ENCODE results near the gene ITGB5. TPM values are rescaled to one million over a fixed set of nuclear protein-coding genes. Genes with fewer than 3 reads are reported as not detected.

The ITGB5 gene
- total RNA-seq, 1 experiment from 2014 or later, result 146 TPM

GRCh38 chr3:124774327-124774718, 112.8 kb downstream of the ITGB5 start:
- Histone ChIP-seq H4K91ac (ENCODE audit: insufficient read length, low read depth, low read length) (no peak overlapping the region), H3K18ac (ENCODE audit: insufficient read length, low read depth, low read length) (no peak overlapping the region), H3K4me1 (ENCODE audit: insufficient read depth, low read length) (peaks cover 7% of the 10 kb centered on the region; the same call in 1 of the 2 replicates), H2BK120ac (ENCODE audit: low read depth, low read length, poor library complexity, severe bottlenecking) (no peak overlapping the region), H3K23ac (ENCODE audit: insufficient read length, low read depth, low read length) (no peak overlapping the region), H2AK5ac (ENCODE audit: insufficient read length, low read length) (no peak overlapping the region), H3K4ac (ENCODE audit: low read depth, low read length) (no peak overlapping the region), H3K4me2 (ENCODE audit: insufficient read depth, insufficient read length, low read length) (no peak overlapping the region), H3K79me1 (ENCODE audit: insufficient read depth, low read depth, low read length, poor library complexity, severe bottlenecking) (peaks cover 3% of the 10 kb centered on the region), H3T11ph (ENCODE audit: low read length) (no peak overlapping the region), H2AFZ (ENCODE audit: low read length) (no peak overlapping the region), H3K23me2 (ENCODE audit: insufficient read length, low read depth, low read length, poor library complexity, severe bottlenecking) (no peaks in the 10 kb centered on the region), H4K8ac (replicated peaks; ENCODE audit: insufficient read length, low read depth, low read length) (no peak overlapping the region), H2BK12ac (ENCODE audit: insufficient read length, low read depth, low read length) (no peak overlapping the region), H2BK20ac (ENCODE audit: low read depth, low read length, poor library complexity, severe bottlenecking) (no peak overlapping the region), H3K56ac (ENCODE audit: insufficient read length, low read depth, low read length) (no peak overlapping the region), H3K79me2 (ENCODE audit: insufficient read depth, low read length) (no peaks in the 10 kb centered on the region), H3K14ac (ENCODE audit: insufficient read depth, low read length) (no peak overlapping the region), H2BK5ac (ENCODE audit: insufficient read length, low read length) (no peak overlapping the region), H2BK15ac (ENCODE audit: low read depth, low read length) (no peak overlapping the region), H3K9me3 (ENCODE audit: control insufficient read depth, low read depth, low read length) (no peaks in the 10 kb centered on the region), H3K9ac (ENCODE audit: extremely low read depth, insufficient read length, low read length) (no peak overlapping the region), H4K5ac (ENCODE audit: insufficient read length, low read depth, low read length) (peak overlapping the region; percentile 33), H3K27me3 (ENCODE audit: insufficient read depth, low read length) (no peaks in the 10 kb centered on the region), H3K27ac (ENCODE audit: insufficient read length, low read depth, low read length) (peak overlapping the region; percentile 49), H4K20me1 (ENCODE audit: control insufficient read depth, insufficient read depth, insufficient read length) (no peaks in the 10 kb centered on the region)
- peaks cover 30 to 38% of the 10 kb centered on the region in 2 experiments for H3K4me1 Mint-ChIP-seq
- no CpG with 5 or more reads among the region's 6 CpGs for WGBS (ENCODE audit: extremely low coverage, insufficient read length, low lambda C conversion rate)
- H3K27me3 Mint-ChIP-seq (ENCODE audit: low read depth), result no peaks in the 10 kb centered on the region
- H3K36me3 Mint-ChIP-seq (ENCODE audit: insufficient read depth in 1 of 3, low read depth in 3 of 3), result peaks cover 34 to 72% (median 39%) of the 10 kb centered on the region in 3 experiments; a peak in 6 of 7 replicates
- DNase-seq, result peak; percentile 81
- peaks cover 0 to 3% of the 10 kb centered on the region in 2 experiments; a peak in 1 of 5 replicates for H3K9me3 Mint-ChIP-seq
- TF ChIP-seq, protein P1, sequence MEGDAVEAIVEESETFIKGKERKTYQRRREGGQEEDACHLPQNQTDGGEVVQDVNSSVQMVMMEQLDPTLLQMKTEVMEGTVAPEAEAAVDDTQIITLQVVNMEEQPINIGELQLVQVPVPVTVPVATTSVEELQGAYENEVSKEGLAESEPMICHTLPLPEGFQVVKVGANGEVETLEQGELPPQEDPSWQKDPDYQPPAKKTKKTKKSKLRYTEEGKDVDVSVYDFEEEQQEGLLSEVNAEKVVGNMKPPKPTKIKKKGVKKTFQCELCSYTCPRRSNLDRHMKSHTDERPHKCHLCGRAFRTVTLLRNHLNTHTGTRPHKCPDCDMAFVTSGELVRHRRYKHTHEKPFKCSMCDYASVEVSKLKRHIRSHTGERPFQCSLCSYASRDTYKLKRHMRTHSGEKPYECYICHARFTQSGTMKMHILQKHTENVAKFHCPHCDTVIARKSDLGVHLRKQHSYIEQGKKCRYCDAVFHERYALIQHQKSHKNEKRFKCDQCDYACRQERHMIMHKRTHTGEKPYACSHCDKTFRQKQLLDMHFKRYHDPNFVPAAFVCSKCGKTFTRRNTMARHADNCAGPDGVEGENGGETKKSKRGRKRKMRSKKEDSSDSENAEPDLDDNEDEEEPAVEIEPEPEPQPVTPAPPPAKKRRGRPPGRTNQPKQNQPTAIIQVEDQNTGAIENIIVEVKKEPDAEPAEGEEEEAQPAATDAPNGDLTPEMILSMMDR (conservative IDR thresholded peaks at IDR 0.05), result no peak
- H3K4me3 Mint-ChIP-seq, result no peak overlapping the region; a peak in 2 of 5 replicates
- peak overlapping the region; percentile 29 to 76 (median 51) for H3K27ac Mint-ChIP-seq
